RWPE1 (cell line): ENCODE measurements around the gene ADAMTS2.

Experiments
- CTCF ChIA-PET: fragments of 350-600 bp; sonication (Branson Sonifier 250); formaldehyde crosslinking; extraction: SDS; loops from one replicate; lab custom pipeline; 2021; lab: Yijun Ruan, JAX
- POLR2A ChIA-PET: fragments of 400-600 bp; formaldehyde crosslinking; extraction: SDS; loops from one replicate; lab custom pipeline; 2020; ENCODE audit warnings: antibody characterized with exemption; ENCODE audit not compliant: low non-redundant PET; lab: Yijun Ruan, JAX
- DNase-seq: peaks from one replicate; pipeline ENCODE4 v3.0.0; 2012; ENCODE audit warnings: low spot score
- H3K27ac ChIP-seq: fragments of 450-650 bp; 2 replicates; pipeline ENCODE4 v1.5.1; 2017
- CTCF ChIP-seq: fragments of 450-650 bp; conservative IDR thresholded peaks from 2 replicates; pipeline ENCODE4 v1.5.1; 2017; ENCODE audit warnings: low read depth, mild to moderate bottlenecking

The ADAMTS2 gene

GRCh38 chr5:179373101-179373934 is 28.1 kb upstream of the ADAMTS2 start:
- ChIA-PET CTCF (interaction anchor here (0.7 kb wide), 1 partner anchor 38 kb away, joined by 4 read pairs; no protein-coding TSS in a partner anchor), POLR2A (no interaction called here)
- DNase-seq = no peak

DNA sequence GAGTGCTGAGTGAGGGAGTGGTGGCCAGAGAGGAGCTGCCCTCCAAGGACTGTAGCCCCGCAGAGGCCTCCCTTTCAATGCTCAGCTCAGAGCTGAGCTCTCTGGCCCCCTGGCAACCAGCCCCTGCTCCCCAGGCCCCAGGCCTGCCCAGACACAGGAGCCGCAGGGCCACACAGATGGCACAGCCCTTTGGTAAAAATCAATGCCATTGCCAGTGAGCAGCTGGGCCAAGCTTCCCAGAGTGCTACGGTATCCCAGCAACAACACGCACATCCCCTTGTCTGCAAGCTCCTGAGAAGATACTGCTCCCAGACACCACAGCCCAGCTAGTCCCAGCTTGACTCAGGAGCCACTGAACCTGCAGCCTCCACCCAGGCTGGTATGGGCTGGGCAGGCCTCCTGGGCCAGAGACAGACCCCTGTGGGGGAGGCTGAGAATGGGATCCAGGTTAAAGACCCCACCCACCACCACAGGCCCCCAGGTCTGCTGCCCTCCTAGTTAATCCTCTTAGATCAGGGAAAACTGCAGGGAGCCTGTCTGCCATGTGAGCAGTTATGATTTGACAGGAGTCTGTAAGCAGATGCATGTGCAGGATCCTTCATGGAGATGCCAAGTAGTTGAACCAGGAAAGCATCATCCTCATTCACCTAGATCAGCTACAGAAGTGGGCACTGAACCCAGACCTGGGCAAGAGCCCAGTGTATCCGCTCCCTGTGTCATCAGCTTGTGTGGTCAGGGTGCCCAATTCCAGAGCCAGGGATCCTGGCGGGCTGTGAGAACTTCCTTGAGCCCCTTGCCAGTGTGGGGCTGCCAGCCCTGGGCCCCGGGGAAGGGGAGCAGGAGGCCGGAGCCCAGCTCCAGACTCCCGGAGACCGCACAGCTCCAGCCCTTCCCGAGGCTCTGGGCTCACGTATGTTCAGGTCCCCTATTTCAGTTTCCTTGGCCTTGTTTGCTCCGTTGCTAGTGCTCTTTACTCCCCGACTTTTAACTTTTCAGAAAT is 26.7 kb upstream of the ADAMTS2 start:
- no peak overlapping the region for H3K27ac ChIP-seq
- DNase-seq = no peak
- CTCF ChIA-PET = interaction anchor here (0.6 kb wide), 1 partner anchor 215 kb away, joined by 3 read pairs; no protein-coding TSS in a partner anchor
- POLR2A ChIA-PET = interaction anchor here (0.6 kb wide), 1 partner anchor 423 kb away, joined by 4 read pairs; no protein-coding TSS in a partner anchor
- TF ChIP-seq CTCF = no peak

More at GRCh38 chr5:179373101-179373934, 28.1 kb upstream of the ADAMTS2 start:
- no peak overlapping the region for H3K27ac ChIP-seq
- TF ChIP-seq CTCF = no peak

DNA sequence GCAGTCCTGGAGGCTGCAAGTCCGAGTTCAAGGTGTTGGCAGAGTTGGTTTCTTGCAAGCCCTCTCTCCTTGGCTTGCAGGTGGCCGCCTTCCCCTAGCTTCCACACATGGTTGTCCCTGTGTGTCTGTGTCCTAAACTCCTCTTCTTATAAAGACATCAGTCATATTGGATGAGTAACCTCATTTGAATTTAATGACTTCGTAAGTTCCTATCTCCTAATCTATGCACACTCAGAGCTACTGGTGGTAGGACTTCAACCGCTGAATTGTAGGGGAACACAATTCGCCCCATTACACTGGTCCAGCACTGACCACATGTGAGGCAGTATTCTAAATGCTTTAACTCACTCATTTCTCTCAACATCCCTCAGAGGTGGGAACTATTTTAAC is 25.9 kb upstream of the ADAMTS2 start:
- TF ChIP-seq CTCF = no peak
- H3K27ac ChIP-seq = no peak overlapping the region
- ChIA-PET CTCF (interaction anchor here (0.6 kb wide), 2 partner anchors 95 to 215 kb away, joined by 3 read pairs; no protein-coding TSS in a partner anchor), POLR2A (no interaction called here)
- DNase-seq = no peak

GRCh38 chr5:179370490-179371120 is 25.3 kb upstream of the ADAMTS2 start:
- no peak overlapping the region for H3K27ac ChIP-seq
- CTCF ChIA-PET = interaction anchor here (0.6 kb wide), 1 partner anchor 94 kb away, joined by 3 read pairs; no protein-coding TSS in a partner anchor
- no peak for TF ChIP-seq CTCF
- DNase-seq = no peak
- POLR2A ChIA-PET = no interaction called here

DNA sequence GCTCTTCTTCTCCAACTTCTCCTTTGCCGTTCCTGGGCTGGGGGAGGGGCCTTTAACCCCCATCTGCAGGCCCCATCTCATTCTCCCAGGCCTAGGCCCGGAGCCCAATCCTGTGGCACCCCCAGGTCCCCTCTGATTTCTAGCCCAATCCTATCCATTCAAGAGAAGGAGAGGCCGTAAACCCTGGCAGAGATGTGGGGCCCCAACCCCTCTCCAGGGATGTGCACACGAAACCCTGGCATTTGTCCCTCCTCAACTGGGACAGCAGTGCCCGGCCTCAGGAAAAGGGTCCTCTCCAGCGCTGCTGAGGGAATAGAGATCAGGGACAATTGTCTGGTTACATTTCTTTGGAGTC is 24.2 kb upstream of the ADAMTS2 start:
- POLR2A ChIA-PET = no interaction called here
- CTCF ChIA-PET = no interaction called here
- TF ChIP-seq CTCF = no peak
- DNase-seq = no peak
- H3K27ac ChIP-seq = no peak overlapping the region
